ENCODE results near the gene FGF6.

FGF6 gene

DNA sequence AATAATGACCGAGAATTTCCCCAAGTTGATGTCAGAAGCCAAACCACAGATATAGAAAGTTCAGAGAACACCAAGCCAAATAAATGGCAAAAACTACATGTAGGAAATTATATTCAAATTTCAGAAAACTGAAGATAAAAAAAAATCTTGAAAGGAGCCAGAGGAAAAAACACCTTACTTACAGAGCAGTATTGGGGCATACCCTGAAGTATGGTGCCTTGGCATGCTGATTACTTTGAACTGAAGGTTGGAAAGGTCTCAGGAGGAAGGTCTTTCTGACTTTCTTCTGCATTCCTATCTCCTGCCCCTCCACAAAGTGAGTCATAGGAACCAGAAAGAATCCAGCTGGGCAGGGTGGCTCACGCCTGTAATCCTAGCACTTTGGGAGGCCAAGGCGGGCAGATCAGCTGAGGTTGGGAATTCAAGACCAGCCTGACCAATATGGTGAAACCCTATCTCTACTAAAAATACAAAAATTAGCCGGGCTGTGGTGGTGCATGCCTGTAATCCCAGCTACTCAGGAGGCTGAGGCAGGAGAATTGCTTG lies 8.8 kb upstream of the FGF6 start:
- TF ChIP-seq, protein P1, sequence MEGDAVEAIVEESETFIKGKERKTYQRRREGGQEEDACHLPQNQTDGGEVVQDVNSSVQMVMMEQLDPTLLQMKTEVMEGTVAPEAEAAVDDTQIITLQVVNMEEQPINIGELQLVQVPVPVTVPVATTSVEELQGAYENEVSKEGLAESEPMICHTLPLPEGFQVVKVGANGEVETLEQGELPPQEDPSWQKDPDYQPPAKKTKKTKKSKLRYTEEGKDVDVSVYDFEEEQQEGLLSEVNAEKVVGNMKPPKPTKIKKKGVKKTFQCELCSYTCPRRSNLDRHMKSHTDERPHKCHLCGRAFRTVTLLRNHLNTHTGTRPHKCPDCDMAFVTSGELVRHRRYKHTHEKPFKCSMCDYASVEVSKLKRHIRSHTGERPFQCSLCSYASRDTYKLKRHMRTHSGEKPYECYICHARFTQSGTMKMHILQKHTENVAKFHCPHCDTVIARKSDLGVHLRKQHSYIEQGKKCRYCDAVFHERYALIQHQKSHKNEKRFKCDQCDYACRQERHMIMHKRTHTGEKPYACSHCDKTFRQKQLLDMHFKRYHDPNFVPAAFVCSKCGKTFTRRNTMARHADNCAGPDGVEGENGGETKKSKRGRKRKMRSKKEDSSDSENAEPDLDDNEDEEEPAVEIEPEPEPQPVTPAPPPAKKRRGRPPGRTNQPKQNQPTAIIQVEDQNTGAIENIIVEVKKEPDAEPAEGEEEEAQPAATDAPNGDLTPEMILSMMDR (conservative IDR thresholded peaks at IDR 0.05; ENCODE audit: low read depth, low read length), result no peak
- no peak overlapping the region for H3K4me3 ChIP-seq (ENCODE audit: low read length)
- no peak for DNase-seq (ENCODE audit: low read depth)

GRCh38 chr12:4451694-4452093 lies 6.1 kb upstream of the FGF6 start:
- H3K4me3 ChIP-seq (ENCODE audit: low read length), result no peak overlapping the region
- no peak for DNase-seq (ENCODE audit: low read depth)
- TF ChIP-seq, protein P1 (conservative IDR thresholded peaks at IDR 0.05; ENCODE audit: low read depth, low read length), result no peak

- DNase-seq (ENCODE audit: low read depth), result no peak
- TF ChIP-seq, protein P1 (conservative IDR thresholded peaks at IDR 0.05; ENCODE audit: low read depth, low read length), result no peak
- no peak overlapping the region for H3K4me3 ChIP-seq (ENCODE audit: low read length)
Measured at GRCh38 chr12:4450551-4451112, 5.0 kb upstream of the FGF6 start.

GRCh38 chr12:4449851-4450221 lies 4.2 kb upstream of the FGF6 start:
- H3K4me3 ChIP-seq (ENCODE audit: low read length), result no peak overlapping the region
- no peak for DNase-seq (ENCODE audit: low read depth)
- TF ChIP-seq, protein P1 (conservative IDR thresholded peaks at IDR 0.05; ENCODE audit: low read depth, low read length), result no peak

DNA sequence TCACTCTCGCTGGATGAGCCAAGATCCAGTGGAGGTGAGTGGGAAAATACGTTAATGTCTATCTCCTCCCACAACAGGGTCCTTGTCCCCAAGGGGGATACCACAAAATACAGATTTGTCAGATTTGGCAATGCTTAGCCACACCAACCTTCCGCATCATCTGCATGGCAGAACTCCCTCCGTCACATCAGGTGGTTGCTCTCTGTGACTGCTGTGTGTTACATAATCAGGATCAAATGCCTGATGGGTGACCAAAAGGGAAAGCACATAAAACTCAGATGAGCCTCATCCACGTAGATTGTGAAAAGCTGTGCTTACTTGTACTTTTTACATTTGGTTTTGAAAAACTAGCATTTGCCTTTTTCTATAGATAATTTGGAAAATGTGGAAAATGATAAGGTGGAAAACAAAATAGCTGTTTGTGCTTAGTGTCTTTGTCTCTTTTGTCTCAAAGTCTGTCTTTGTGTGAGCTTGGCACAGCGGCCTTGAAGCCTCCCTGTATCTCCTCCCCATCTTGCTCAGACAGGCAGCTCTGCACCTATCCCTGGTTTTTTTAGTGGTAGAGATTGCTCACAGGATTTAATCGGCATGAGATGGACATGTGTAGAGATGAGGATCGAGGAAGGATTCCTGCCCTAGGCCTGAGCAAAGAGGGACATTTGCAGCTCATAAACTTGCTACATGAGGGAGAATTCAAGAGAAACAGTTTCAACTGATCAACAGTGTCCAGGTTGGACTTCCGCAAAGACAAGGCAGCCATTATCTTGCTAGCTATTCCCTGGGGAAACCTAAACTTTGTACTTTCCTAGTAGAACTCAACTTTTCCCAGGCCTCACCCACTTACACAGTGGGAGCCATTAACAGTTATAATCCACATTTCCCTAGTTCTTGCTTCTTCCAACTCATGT lies 3.6 kb upstream of the FGF6 start:
- DNase-seq (ENCODE audit: low read depth), result no peak
- H3K4me3 ChIP-seq (ENCODE audit: low read length), result no peak overlapping the region
- TF ChIP-seq, protein P1 (conservative IDR thresholded peaks at IDR 0.05; ENCODE audit: low read depth, low read length), result no peak

DNA sequence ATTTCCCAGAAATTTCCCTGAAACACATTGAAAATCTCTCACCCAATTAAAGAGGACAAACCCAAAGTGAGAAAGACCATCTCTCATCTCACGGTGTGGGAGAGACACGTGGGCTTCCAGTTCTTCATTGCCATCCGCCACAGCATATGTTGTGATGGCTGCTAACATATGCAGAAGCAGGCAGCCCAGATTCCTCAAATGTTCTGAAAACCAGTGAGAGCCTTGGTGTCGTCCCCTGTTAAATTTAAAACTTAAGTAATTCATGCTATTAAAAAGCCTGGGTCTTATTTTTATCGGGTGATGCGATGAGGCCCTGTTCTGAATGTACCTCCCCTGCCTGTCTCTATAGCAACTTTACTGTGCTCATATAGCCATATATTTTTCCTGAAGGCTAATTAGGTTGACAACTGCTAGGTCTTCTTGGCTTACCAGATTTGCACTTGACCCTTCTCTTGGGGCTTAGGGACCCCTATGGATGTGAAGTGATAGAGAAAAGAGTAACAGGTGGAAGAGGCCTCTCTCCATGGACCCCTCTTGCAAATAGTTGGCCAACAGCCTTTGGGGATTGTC lies 2.8 kb upstream of the FGF6 start:
- no peak for DNase-seq (ENCODE audit: low read depth)
- TF ChIP-seq, protein P1 (conservative IDR thresholded peaks at IDR 0.05; ENCODE audit: low read depth, low read length), result no peak
- no peak overlapping the region for H3K4me3 ChIP-seq (ENCODE audit: low read length)
